ENCODE measurements around the gene MTHFR.

- TF ChIP-seq CTCF (IDR thresholded peaks at IDR 0.05) (no peak), POLR2A (IDR thresholded peaks at IDR 0.05) (no peak)
Observed at GRCh38 chr1:11782127-11782708, 23.5 kb downstream of the MTHFR start.

All from upper lobe of left lung (tissue), 4 donors.